Activated naive CD8-positive, alpha-beta T cell treated with anti-CD3 and anti-CD28 coated beads for 36 hours (primary cell): ENCODE results near the gene MT1H. TPM values are rescaled to one million over a fixed set of nuclear protein-coding genes. Genes with fewer than 3 reads are reported as not detected.
"Not testable (repeated sequence)": the region's sequence is repeated elsewhere in the genome, so short reads cannot be mapped to it uniquely, and the experiment has no call there.

Source experiments
- DNase-seq: peaks from one replicate; pipeline ENCODE4 v3.0.0; 2021
- H3K27ac Mint-ChIP-seq: one replicate; pipeline ENCODE4 v1.8.0; 2022; ENCODE audit warnings: mild to moderate bottlenecking, moderate library complexity, mixed read lengths
- H3K27me3 Mint-ChIP-seq: one replicate; pipeline ENCODE4 v1.8.0; 2022; ENCODE audit warnings: mild to moderate bottlenecking, mixed read lengths
- H3K36me3 Mint-ChIP-seq: one replicate; pipeline ENCODE4 v1.8.0; 2021; ENCODE audit warnings: mild to moderate bottlenecking, mixed read lengths
- H3K4me1 Mint-ChIP-seq: one replicate; pipeline ENCODE4 v1.8.0; 2021; ENCODE audit warnings: mixed read lengths
- H3K4me3 Mint-ChIP-seq: one replicate; pipeline ENCODE4 v1.8.0; 2022; ENCODE audit warnings: mild to moderate bottlenecking, moderate library complexity, mixed read lengths
- H3K9me3 Mint-ChIP-seq: one replicate; pipeline ENCODE4 v1.8.0; 2022; ENCODE audit warnings: mixed read lengths
- total RNA-seq, 2 experiments: library from RNA; stranded (reverse); gene quantifications; one replicate each; pipeline ENCODE4 v1.2.3, GENCODE V29; 2021

MT1H gene
- 1 to 10 TPM; 2.3 to 3.3 TPM for total RNA-seq

- Mint-ChIP-seq H3K9me3 (no peaks in the 10 kb centered on the region), H3K4me3 (peak within 1 kb of the TSS; percentile 19), H3K4me1 (peaks cover 16% of the 10 kb centered on the region), H3K27ac (no peak within 1 kb of the TSS), H3K36me3 (peaks cover 4% of the 10 kb centered on the region), H3K27me3 (peaks cover 60% of the 10 kb centered on the region)
- DNase-seq = peak; percentile 63
Measured at GRCh38 chr16:56669005-56669839, at the start of gene MT1H. Gene MT1H (plus strand): TSS chr16:56669814. CDS start chr16:56669885, 71 bp downstream.

- no peak for DNase-seq
- H3K4me1 Mint-ChIP-seq = peaks cover 15% of the 10 kb centered on the region
- peaks cover 32% of the 10 kb centered on the region for H3K27me3 Mint-ChIP-seq
- H3K9me3 Mint-ChIP-seq = no peaks in the 10 kb centered on the region
- no peaks in the 10 kb centered on the region for H3K36me3 Mint-ChIP-seq
- no peak overlapping the region for H3K4me3 Mint-ChIP-seq
- H3K27ac Mint-ChIP-seq = no peak overlapping the region
Measured at GRCh38 chr16:56620339-56620897, 49.2 kb upstream of the MT1H start.

GRCh38 chr16:56621665-56622445 is 47.8 kb upstream of the MT1H start:
- H3K4me3 Mint-ChIP-seq, H3K36me3 Mint-ChIP-seq, H3K27ac Mint-ChIP-seq, H3K9me3 Mint-ChIP-seq, DNase-seq: not testable (repeated sequence)
- H3K4me1 Mint-ChIP-seq = peaks cover 20% of the 10 kb centered on the region
- H3K27me3 Mint-ChIP-seq = peaks cover 42% of the 10 kb centered on the region

- H3K27me3 Mint-ChIP-seq = peaks cover 39% of the 10 kb centered on the region
- H3K36me3 Mint-ChIP-seq, H3K4me3 Mint-ChIP-seq, H3K9me3 Mint-ChIP-seq, DNase-seq, H3K27ac Mint-ChIP-seq: not testable (repeated sequence)
- H3K4me1 Mint-ChIP-seq = peaks cover 14% of the 10 kb centered on the region
Measured at GRCh38 chr16:56623184-56623583, 46.4 kb upstream of the MT1H start.

- Mint-ChIP-seq H3K27me3 (peaks cover 41% of the 10 kb centered on the region), H3K36me3 (peaks cover 1% of the 10 kb centered on the region), H3K4me3 (no peak overlapping the region), H3K9me3 (no peaks in the 10 kb centered on the region), H3K4me1 (peaks cover 14% of the 10 kb centered on the region), H3K27ac (no peak overlapping the region)
- no peak for DNase-seq
Measured at GRCh38 chr16:56623637-56624036, 46.0 kb upstream of the MT1H start.

- Mint-ChIP-seq H3K27me3 (peaks cover 40% of the 10 kb centered on the region), H3K9me3 (no peaks in the 10 kb centered on the region), H3K36me3 (peaks cover 1% of the 10 kb centered on the region), H3K4me3 (peak within 1 kb of the TSS; percentile 84), H3K27ac (peak within 1 kb of the TSS; percentile 80), H3K4me1 (peaks cover 17% of the 10 kb centered on the region)
- DNase-seq = peak; percentile 82
Measured at GRCh38 chr16:56625140-56625942, 44.3 kb upstream of the MT1H start, which contains the start of gene MT1E. Gene MT1E (plus strand): TSS chr16:56625781. CDS start chr16:56625852, 71 bp downstream.

- Mint-ChIP-seq H3K4me1 (peaks cover 17% of the 10 kb centered on the region), H3K9me3 (no peaks in the 10 kb centered on the region), H3K27me3 (peaks cover 48% of the 10 kb centered on the region), H3K36me3 (peaks cover 1% of the 10 kb centered on the region), H3K27ac (peak overlapping the region; percentile 80), H3K4me3 (peak overlapping the region; percentile 84)
- no peak for DNase-seq
Measured at GRCh38 chr16:56625943-56626654, 43.5 kb upstream of the MT1H start.

- Mint-ChIP-seq H3K36me3 (peaks cover 1% of the 10 kb centered on the region), H3K4me3 (peak overlapping the region; percentile 84), H3K27ac (no peak overlapping the region), H3K9me3 (no peaks in the 10 kb centered on the region), H3K4me1 (peaks cover 18% of the 10 kb centered on the region), H3K27me3 (peaks cover 54% of the 10 kb centered on the region)
- DNase-seq = no peak
Measured at GRCh38 chr16:56626685-56627084, 42.9 kb upstream of the MT1H start.

- Mint-ChIP-seq H3K27me3 (peaks cover 71% of the 10 kb centered on the region), H3K36me3 (peaks cover 1% of the 10 kb centered on the region), H3K9me3 (no peaks in the 10 kb centered on the region), H3K4me1 (peaks cover 24% of the 10 kb centered on the region), H3K4me3 (no peak overlapping the region), H3K27ac (no peak overlapping the region)
- DNase-seq = no peak
Measured at GRCh38 chr16:56628486-56629350, 40.9 kb upstream of the MT1H start.

- no peak overlapping the region for H3K27ac Mint-ChIP-seq
- H3K4me1 Mint-ChIP-seq = peaks cover 27% of the 10 kb centered on the region
- H3K9me3 Mint-ChIP-seq = no peaks in the 10 kb centered on the region
- peaks cover 1% of the 10 kb centered on the region for H3K36me3 Mint-ChIP-seq
- peaks cover 76% of the 10 kb centered on the region for H3K27me3 Mint-ChIP-seq
- no peak overlapping the region for H3K4me3 Mint-ChIP-seq
- no peak for DNase-seq
Measured at GRCh38 chr16:56629531-56629930, 40.1 kb upstream of the MT1H start.

GRCh38 chr16:56630134-56630533 is 39.5 kb upstream of the MT1H start:
- Mint-ChIP-seq H3K27ac (no peak overlapping the region), H3K9me3 (no peaks in the 10 kb centered on the region), H3K36me3 (peaks cover 1% of the 10 kb centered on the region), H3K4me3 (no peak overlapping the region), H3K27me3 (peaks cover 77% of the 10 kb centered on the region), H3K4me1 (peaks cover 31% of the 10 kb centered on the region)
- DNase-seq = no peak

GRCh38 chr16:56631197-56631596 is 38.4 kb upstream of the MT1H start:
- Mint-ChIP-seq H3K27me3 (peaks cover 77% of the 10 kb centered on the region), H3K27ac (no peak overlapping the region), H3K4me3 (no peak overlapping the region), H3K9me3 (no peaks in the 10 kb centered on the region), H3K4me1 (peaks cover 28% of the 10 kb centered on the region), H3K36me3 (peaks cover 1% of the 10 kb centered on the region)
- no peak for DNase-seq

- Mint-ChIP-seq H3K27me3 (peaks cover 77% of the 10 kb centered on the region), H3K36me3 (peaks cover 1% of the 10 kb centered on the region), H3K4me3 (peak overlapping the region; percentile 61), H3K27ac (no peak overlapping the region), H3K9me3 (no peaks in the 10 kb centered on the region), H3K4me1 (peaks cover 26% of the 10 kb centered on the region)
- no peak for DNase-seq
Measured at GRCh38 chr16:56631832-56632155, 37.8 kb upstream of the MT1H start.
